OCI-LY3 (cell line): ENCODE data around the gene SFSWAP.

Experiments used
- EZH2phosphoT487 ChIP-seq: fragments of 200-600 bp; shearing (Covaris generic); IDR thresholded peaks from 2 replicates; pipeline ENCODE4 v1.6.1; 2018; ENCODE audit warnings: antibody characterized with exemption, mixed run types, low read depth
- TF ChIP-seq, protein P1 (sequence below): fragments of 200-600, 300-600 bp; sonication (generic); IDR thresholded peaks from 2 replicates; pipeline ENCODE4 v1.5.1; 2014; ENCODE audit warnings: antibody characterized with exemption, low read length, low read depth

GRCh38 chr12:131773582-131774221 is 62.8 kb downstream of the SFSWAP start:
- TF ChIP-seq, protein P1, sequence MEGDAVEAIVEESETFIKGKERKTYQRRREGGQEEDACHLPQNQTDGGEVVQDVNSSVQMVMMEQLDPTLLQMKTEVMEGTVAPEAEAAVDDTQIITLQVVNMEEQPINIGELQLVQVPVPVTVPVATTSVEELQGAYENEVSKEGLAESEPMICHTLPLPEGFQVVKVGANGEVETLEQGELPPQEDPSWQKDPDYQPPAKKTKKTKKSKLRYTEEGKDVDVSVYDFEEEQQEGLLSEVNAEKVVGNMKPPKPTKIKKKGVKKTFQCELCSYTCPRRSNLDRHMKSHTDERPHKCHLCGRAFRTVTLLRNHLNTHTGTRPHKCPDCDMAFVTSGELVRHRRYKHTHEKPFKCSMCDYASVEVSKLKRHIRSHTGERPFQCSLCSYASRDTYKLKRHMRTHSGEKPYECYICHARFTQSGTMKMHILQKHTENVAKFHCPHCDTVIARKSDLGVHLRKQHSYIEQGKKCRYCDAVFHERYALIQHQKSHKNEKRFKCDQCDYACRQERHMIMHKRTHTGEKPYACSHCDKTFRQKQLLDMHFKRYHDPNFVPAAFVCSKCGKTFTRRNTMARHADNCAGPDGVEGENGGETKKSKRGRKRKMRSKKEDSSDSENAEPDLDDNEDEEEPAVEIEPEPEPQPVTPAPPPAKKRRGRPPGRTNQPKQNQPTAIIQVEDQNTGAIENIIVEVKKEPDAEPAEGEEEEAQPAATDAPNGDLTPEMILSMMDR = no peak
- TF ChIP-seq EZH2phosphoT487 = no peak
